ENCODE measurements around the gene CLN5. TPM values are rescaled to one million over a fixed set of nuclear protein-coding genes. Genes with fewer than 3 reads are reported as not detected.

The CLN5 gene
- total and polyA plus RNA-seq, 2 of the 13 experiments (the other 11 are each of a cell fraction or from before 2014, with no cell fraction given): 10.1 to 13.7 TPM

DNA sequence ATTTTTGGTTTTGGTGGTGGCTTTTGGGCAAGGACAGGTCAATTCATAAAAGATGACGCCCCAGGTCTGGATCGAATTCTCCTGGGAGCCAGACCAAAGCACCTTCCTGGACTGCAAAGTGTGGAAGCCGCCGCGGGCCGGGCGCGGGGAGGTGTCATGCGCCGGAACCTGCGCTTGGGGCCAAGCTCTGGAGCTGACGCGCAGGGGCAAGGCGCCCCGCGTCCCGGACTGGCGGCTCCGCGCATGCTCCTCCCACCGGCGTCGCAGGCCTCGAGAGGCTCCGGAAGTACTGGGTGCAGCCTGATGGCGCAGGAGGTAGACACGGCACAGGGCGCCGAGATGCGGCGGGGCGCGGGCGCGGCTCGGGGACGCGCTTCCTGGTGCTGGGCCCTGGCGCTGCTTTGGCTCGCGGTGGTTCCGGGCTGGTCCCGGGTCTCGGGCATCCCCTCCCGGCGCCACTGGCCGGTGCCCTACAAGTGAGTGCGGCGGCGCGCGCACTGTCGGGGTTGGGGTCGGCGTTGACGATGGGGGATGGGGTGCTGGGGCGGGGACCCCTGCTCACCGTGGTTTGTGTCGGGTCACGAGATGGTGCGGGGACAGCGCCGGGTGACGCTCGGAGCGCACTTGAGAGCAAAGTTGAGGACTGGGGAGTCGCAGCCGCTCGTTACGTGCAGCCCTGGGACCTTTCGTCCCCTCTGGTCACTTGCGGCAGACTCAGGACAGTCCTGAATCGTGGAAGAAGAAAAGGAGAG, at the start of gene CLN5 (continued):
- TF ChIP-seq ZNF788 (CRISPR knock-in tag; IDR thresholded peaks at IDR 0.05; ENCODE audit: borderline replicate concordance) (peak; percentile 70; the same call in 1 of the 2 replicates), KLF13 (CRISPR knock-in tag; IDR thresholded peaks at IDR 0.05) (no peak; the same call in 1 of the 2 replicates), LCORL (IDR thresholded peaks at IDR 0.05) (no peak), LCORL (CRISPR knock-in tag; IDR thresholded peaks at IDR 0.05) (peak; percentile 76; the same call in 1 of the 2 replicates), SOX5 (CRISPR knock-in tag; IDR thresholded peaks at IDR 0.05; ENCODE audit: borderline replicate concordance) (no peak; the same call in 1 of the 2 replicates), HDAC6 (IDR thresholded peaks at IDR 0.05; ENCODE audit: low read depth, low read length) (no peak), ATF7-NPFF (CRISPR knock-in tag; IDR thresholded peaks at IDR 0.05; ENCODE audit: low read depth) (peak; percentile 92), KDM5A (IDR thresholded peaks at IDR 0.05; ENCODE audit: borderline replicate concordance, low read length) (no peak), RFXANK (CRISPR knock-in tag; IDR thresholded peaks at IDR 0.05) (0 out of 2 replicates have a peak, but pooled peaks have one; percentile 59), AGO1 (IDR thresholded peaks at IDR 0.05; ENCODE audit: low read depth, low read length, poor library complexity, severe bottlenecking) (no peak), THYN1 (CRISPR knock-in tag; IDR thresholded peaks at IDR 0.05; ENCODE audit: borderline replicate concordance, low read depth) (no peak), PHF5A (CRISPR knock-in tag; IDR thresholded peaks at IDR 0.05; ENCODE audit: low read depth, unreplicated experiment) (no peak), NBN (conservative IDR thresholded peaks at IDR 0.05) (no peak), ZFP41 (CRISPR knock-in tag; IDR thresholded peaks at IDR 0.05; ENCODE audit: borderline replicate concordance) (peak; percentile 80), ZBTB42 (CRISPR knock-in tag; IDR thresholded peaks at IDR 0.05) (peak; percentile 87; the same call in 1 of the 2 replicates)
- TF ChIP-seq, protein P1, sequence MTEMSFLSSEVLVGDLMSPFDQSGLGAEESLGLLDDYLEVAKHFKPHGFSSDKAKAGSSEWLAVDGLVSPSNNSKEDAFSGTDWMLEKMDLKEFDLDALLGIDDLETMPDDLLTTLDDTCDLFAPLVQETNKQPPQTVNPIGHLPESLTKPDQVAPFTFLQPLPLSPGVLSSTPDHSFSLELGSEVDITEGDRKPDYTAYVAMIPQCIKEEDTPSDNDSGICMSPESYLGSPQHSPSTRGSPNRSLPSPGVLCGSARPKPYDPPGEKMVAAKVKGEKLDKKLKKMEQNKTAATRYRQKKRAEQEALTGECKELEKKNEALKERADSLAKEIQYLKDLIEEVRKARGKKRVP (CRISPR knock-in tag; IDR thresholded peaks at IDR 0.05): no peak; a peak in 1 of 4 replicates
- TF ChIP-seq, protein P2, sequence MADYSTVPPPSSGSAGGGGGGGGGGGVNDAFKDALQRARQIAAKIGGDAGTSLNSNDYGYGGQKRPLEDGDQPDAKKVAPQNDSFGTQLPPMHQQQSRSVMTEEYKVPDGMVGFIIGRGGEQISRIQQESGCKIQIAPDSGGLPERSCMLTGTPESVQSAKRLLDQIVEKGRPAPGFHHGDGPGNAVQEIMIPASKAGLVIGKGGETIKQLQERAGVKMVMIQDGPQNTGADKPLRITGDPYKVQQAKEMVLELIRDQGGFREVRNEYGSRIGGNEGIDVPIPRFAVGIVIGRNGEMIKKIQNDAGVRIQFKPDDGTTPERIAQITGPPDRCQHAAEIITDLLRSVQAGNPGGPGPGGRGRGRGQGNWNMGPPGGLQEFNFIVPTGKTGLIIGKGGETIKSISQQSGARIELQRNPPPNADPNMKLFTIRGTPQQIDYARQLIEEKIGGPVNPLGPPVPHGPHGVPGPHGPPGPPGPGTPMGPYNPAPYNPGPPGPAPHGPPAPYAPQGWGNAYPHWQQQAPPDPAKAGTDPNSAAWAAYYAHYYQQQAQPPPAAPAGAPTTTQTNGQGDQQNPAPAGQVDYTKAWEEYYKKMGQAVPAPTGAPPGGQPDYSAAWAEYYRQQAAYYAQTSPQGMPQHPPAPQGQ (CRISPR knock-in tag; IDR thresholded peaks at IDR 0.05; ENCODE audit: borderline replicate concordance): no peak
- TF ChIP-seq, protein P3, sequence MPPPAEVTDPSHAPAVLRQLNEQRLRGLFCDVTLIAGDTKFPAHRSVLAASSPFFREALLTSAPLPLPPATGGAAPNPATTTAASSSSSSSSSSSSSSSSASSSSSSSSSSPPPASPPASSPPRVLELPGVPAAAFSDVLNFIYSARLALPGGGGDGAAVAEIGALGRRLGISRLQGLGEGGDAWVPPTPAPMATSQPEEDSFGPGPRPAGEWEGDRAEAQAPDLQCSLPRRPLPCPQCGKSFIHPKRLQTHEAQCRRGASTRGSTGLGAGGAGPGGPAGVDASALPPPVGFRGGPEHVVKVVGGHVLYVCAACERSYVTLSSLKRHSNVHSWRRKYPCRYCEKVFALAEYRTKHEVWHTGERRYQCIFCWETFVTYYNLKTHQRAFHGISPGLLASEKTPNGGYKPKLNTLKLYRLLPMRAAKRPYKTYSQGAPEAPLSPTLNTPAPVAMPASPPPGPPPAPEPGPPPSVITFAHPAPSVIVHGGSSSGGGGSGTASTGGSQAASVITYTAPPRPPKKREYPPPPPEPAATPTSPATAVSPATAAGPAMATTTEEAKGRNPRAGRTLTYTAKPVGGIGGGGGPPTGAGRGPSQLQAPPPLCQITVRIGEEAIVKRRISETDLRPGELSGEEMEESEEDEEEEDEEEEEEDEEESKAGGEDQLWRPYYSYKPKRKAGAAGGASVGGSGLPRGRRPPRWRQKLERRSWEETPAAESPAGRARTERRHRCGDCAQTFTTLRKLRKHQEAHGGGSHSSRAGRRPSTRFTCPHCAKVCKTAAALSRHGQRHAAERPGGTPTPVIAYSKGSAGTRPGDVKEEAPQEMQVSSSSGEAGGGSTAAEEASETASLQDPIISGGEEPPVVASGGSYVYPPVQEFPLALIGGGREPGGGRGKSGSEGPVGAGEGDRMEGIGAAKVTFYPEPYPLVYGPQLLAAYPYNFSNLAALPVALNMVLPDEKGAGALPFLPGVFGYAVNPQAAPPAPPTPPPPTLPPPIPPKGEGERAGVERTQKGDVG (CRISPR knock-in tag; IDR thresholded peaks at IDR 0.05; ENCODE audit: borderline replicate concordance): peak; percentile 77; the same call in 1 of the 2 replicates
- TF ChIP-seq, protein P4, sequence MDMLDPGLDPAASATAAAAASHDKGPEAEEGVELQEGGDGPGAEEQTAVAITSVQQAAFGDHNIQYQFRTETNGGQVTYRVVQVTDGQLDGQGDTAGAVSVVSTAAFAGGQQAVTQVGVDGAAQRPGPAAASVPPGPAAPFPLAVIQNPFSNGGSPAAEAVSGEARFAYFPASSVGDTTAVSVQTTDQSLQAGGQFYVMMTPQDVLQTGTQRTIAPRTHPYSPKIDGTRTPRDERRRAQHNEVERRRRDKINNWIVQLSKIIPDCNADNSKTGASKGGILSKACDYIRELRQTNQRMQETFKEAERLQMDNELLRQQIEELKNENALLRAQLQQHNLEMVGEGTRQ (IDR thresholded peaks at IDR 0.05; ENCODE audit: low read depth, low read length): no peak
- TF ChIP-seq, protein P4 (CRISPR knock-in tag; IDR thresholded peaks at IDR 0.05; ENCODE audit: borderline replicate concordance): no peak
- TF ChIP-seq, protein P5, sequence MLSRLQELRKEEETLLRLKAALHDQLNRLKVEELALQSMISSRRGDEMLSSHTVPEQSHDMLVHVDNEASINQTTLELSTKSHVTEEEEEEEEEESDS (CRISPR knock-in tag; IDR thresholded peaks at IDR 0.05; ENCODE audit: borderline replicate concordance): peak; percentile 43; the same call in 1 of the 2 replicates

Measured in HepG2 (cell line).